Raji (cell line): ENCODE data around the gene RASA2.

ENCODE experiments used
- POLR2A ChIP-seq: IDR thresholded peaks from 2 replicates; pipeline ENCODE4 v1.6.1; 2011; ENCODE audit warnings: low read depth, low read length, control low read depth; ENCODE audit not compliant: insufficient read depth

The RASA2 gene

GRCh38 chr3:141656771-141657170, 169.9 kb downstream of the RASA2 start:
- TF ChIP-seq POLR2A = no peak

- TF ChIP-seq POLR2A = no peak
These were observed 170.7 kb downstream of the RASA2 start for GRCh38 chr3:141657516-141657915.

GRCh38 chr3:141659821-141660613, 173.2 kb downstream of the RASA2 start:
- TF ChIP-seq POLR2A = no peak

- no peak for TF ChIP-seq POLR2A
These were observed 173.8 kb downstream of the RASA2 start for GRCh38 chr3:141660614-141660947.

- no peak for TF ChIP-seq POLR2A
These were observed 174.7 kb downstream of the RASA2 start for GRCh38 chr3:141661229-141662196.

- TF ChIP-seq POLR2A = no peak
These were observed 177.2 kb downstream of the RASA2 start for GRCh38 chr3:141663993-141664392.
